Stimulated activated CD4-positive, alpha-beta T cell treated with anti-CD3 and anti-CD28 coated beads, TNF-alpha, amount 100 ng/mL, for 48 hours (primary cell): ENCODE results near the gene RETN.
A peak's percentile ranks its signal among the peaks of the same experiment; 100 is the strongest.

Source experiments
- DNase-seq, 3 donors: peaks; one replicate each; pipeline ENCODE4 v3.0.0-alpha.2; 2020; ENCODE audit warnings: low read depth in 3 of 3

Gene RETN

GRCh38 chr19:7705387-7706187 is 36.7 kb downstream of the RETN start:
- peak; percentile 46 to 68 (median 51) for DNase-seq

DNA sequence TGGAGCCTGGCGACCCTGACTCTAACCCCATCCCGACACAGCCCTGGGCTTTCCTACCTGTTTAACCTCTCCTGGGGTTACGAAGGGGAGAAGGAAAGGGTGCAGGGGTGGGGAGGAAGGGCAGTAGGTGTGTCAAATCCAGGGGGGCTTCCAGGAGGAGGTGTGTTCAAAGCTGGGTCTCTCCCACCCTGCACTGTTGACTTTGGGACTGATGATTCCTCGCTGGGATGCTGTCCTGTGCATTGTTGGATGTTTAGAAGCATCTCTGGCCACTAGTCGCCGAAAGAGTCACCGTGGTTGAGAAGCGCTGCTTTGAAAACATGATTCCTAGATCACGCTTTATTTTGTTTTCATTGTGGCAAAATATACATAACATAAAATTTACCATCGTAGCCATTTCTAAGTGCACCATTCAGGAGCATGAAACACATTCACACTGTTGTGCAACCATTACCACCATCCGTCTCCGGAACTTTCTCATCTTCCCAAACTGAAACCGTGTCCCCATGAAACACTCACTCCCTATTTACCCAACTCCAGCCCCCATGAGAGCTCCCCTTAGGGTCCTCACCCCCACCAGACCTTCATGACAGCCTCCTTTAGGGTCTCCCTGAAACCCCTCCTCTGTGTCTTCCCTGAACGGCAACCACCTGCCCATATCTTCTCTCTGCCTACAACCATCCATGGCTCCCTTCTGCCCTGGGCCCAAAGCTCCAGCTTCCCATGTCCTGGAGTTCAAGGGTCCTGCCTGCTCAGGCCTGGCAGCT is 37.5 kb downstream of the RETN start:
- no peak for DNase-seq

DNA sequence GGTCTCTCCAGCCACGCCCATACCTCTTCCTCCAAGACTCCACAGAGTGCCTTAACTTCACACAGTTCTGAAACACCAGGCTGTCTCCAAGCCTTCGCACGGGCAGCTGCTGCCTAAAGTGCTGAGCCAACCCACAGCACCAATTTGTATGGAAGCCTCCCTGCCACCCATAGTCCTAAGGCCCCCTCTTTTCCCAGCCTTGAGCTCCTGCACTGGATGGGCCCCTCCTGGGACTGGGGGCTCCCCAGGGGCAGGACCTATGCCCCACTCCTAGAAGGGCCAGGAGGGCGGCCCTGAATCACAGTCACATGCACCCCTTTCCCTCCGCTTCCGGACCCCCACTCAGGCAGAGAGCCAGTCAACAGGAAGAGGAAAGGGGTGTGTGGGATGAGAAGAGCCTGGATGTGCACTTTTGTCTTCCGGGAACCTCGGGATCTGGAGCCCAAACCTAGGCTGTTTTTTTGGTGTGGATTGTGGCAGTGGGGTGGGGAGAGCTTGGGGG is 38.2 kb downstream of the RETN start:
- no peak for DNase-seq

DNA sequence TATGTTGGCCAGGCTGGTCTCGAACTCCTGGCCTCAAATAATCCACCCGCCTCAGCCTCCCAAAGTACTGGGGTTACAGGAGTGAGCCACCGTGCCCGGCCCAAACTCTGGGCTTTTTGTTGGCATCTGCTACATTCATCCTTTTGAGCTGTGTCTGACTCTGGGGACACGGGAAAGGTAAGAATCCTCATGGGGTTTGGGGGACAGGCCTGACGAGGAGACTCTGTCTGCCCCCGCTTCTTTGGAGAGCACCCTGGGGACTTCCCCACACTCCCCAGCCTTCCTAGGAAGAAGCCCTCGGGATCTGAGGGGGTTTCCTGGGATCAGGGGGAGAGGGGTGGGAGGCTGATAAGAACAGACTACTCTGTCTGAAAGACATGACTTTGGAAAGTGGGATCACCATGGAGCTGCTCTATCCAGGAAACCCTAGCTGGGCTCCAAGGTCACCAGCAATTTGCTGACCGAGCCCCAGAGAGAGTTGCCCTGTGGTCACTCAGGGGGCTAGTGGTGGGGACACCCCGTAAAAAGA is 41.1 kb downstream of the RETN start:
- DNase-seq = no peak

- no peak for DNase-seq
These were observed 41.8 kb downstream of the RETN start for GRCh38 chr19:7710616-7711015.

DNA sequence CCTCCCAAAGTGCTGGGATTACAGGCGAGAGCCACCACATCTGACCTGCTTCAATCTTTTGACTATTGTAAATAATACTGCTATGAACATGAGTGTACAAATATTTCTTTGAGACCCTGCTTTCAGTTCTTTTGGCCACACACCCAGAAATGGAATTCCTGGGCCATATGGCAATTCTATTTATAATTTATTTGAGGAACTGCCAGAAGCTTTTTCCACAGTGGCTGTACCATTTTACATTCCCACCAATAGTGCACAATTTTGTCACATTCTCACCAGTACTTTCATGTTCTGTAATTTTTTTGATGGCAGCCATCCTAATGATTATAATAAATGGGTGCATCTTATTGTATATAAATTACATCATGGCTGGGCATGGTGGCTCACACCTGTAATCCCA is 46.8 kb downstream of the RETN start:
- no peak for DNase-seq

GRCh38 chr19:7716762-7717161 is 47.9 kb downstream of the RETN start:
- DNase-seq = no peak

DNA sequence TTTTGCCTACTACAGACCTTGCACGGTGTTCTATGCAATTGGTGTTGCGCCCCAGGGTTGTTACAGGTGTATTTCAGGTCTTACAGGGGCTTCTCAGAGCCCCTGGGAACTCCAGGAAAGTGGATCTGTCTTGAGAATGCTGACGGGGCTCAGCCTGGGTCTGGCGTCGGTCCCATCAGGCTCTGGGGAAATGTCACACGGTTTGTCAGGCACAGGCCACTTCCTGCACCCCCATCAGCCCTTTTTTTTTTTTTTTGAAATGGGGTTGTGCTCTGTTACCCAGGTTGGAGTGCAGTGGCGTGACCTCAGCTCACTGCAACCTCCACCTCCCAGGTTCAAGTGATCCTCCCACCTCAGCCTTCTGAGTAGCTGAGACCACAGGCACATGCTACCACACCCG is 49.8 kb downstream of the RETN start:
- no peak for DNase-seq
